Esophagus muscularis mucosa (tissue), 4 donors: ENCODE data around the gene HACD2. TPM values are rescaled to one million over a fixed set of nuclear protein-coding genes. Genes with fewer than 3 reads are reported as not detected.

Experiments used
- DNase-seq: peaks from one replicate; pipeline ENCODE4 v3.0.0-alpha.2; 2017; ENCODE audit errors: extremely low spot score
- H3K27ac ChIP-seq, 4 donors: fragments of 200-600 bp; sonication (generic); replicated peaks in 1 of 4; 1 replicate in 3 of 4; 2 replicates in 1 of 4; pipeline ENCODE4 v1.5.1; 2016 to 2019; ENCODE audit warnings: mild to moderate bottlenecking in 1 of 4
- H3K27me3 ChIP-seq, 4 donors: fragments of 200-600 bp; sonication (generic); one replicate each; pipeline versions ENCODE4 v1.5.1 to v1.6.0; 2016 to 2019
- H3K36me3 ChIP-seq, 4 donors: fragments of 200-600 bp; sonication (generic); one replicate each; pipeline ENCODE4 v1.5.1; 2016 to 2019
- H3K4me1 ChIP-seq, 4 donors: fragments of 200-600 bp; sonication (generic); one replicate each; pipeline ENCODE4 v1.5.1; 2016 to 2019
- H3K4me3 ChIP-seq, 4 donors: fragments of 200-600 bp; sonication (generic); 1 replicate in 2 of 4; 2 replicates in 2 of 4; pipeline ENCODE4 v1.5.1; 2016 to 2019; ENCODE audit warnings: mild to moderate bottlenecking in 4 of 4, moderate library complexity in 1 of 4
- H3K9me3 ChIP-seq, 4 donors: fragments of 200-600 bp; sonication (generic); 1 replicate in 3 of 4; 2 replicates in 1 of 4; pipeline ENCODE4 v1.5.1; 2016 to 2019
- EP300 ChIP-seq: sonication (generic); formaldehyde crosslinking; IDR thresholded peaks from one replicate; pipeline ENCODE4 v1.6.1; 2017; ENCODE audit warnings: antibody characterized with exemption
- POLR2A ChIP-seq: fragments of 450-650 bp; IDR thresholded peaks from one replicate; pipeline ENCODE4 v1.6.1; 2017; ENCODE audit warnings: antibody characterized with exemption, moderate library complexity, mild to moderate bottlenecking, low read depth
- POLR2AphosphoS5 ChIP-seq, 2 donors: sonication (generic); formaldehyde crosslinking; IDR thresholded peaks; one replicate each; pipeline ENCODE4 v1.6.1; 2017; ENCODE audit warnings: antibody characterized with exemption in 2 of 2
- WGBS: methylation state at CpG from one replicate; pipeline ENCODE4 v1.1.5; 2018; 5-methylcytosine and 5-hydroxymethylcytosine counted together
- intact Hi-C: fragments of 100-400 bp; cut with DNase I; formaldehyde crosslinking; loops from one replicate; pipeline ENCODE4 v1.15.1; 2023
- total RNA-seq, 4 donors: library from RNA; depleted of rRNA; stranded (reverse); fragments of >200 nt; gene quantifications; one replicate each; pipeline versions ENCODE4 v1.1.0 to v1.2.1, GENCODE V29; 2016
- TF ChIP-seq, protein P1 (sequence below), 3 experiments: fragments of 200-600 bp in 2 of 3; fragments of 450-650 bp in 1 of 3; sonication (generic) in 2 of 3; IDR thresholded peaks; one replicate each; pipeline ENCODE4 v1.5.1; 2017 to 2019; ENCODE audit warnings: antibody characterized with exemption in 3 of 3, mild to moderate bottlenecking in 2 of 3, moderate library complexity in 1 of 3

Gene HACD2
- total RNA-seq, 4 donors from 2014 or later, result 20.5 to 30.3 (median 25.3) TPM

DNA sequence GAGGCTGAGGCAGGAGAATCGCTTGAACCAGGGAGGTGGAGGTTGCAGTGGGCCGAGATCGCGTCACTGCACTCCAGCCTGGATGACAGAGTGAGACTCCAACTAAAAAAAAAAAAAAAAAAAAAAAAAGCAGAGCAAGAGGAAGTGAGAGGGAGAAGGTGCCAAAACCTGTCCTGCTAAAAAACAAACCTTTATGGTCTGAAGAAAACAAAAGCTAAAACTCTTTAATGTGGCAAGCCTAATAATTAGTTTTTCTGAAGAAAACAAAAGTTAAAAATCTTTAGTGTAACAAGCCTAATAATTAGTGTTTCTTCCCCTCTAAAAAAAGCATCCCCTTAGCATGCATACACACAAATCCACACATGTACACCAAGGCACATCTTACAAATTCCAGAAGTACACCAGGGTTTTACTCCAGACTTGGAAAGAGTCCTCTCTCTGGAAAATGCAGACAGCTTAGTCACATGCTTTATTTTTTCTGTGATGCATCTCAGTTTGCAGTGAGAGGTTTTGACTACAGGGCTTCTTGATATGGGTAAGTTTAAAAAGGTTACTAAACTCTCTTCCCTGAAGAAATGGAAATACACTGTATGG is 65.9 kb downstream of the HACD2 start:
- no peak for TF ChIP-seq EP300
- no peak for TF ChIP-seq POLR2AphosphoS5 (IDR thresholded peaks at IDR 0.05)
- TF ChIP-seq, protein P1, sequence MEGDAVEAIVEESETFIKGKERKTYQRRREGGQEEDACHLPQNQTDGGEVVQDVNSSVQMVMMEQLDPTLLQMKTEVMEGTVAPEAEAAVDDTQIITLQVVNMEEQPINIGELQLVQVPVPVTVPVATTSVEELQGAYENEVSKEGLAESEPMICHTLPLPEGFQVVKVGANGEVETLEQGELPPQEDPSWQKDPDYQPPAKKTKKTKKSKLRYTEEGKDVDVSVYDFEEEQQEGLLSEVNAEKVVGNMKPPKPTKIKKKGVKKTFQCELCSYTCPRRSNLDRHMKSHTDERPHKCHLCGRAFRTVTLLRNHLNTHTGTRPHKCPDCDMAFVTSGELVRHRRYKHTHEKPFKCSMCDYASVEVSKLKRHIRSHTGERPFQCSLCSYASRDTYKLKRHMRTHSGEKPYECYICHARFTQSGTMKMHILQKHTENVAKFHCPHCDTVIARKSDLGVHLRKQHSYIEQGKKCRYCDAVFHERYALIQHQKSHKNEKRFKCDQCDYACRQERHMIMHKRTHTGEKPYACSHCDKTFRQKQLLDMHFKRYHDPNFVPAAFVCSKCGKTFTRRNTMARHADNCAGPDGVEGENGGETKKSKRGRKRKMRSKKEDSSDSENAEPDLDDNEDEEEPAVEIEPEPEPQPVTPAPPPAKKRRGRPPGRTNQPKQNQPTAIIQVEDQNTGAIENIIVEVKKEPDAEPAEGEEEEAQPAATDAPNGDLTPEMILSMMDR (IDR thresholded peaks at IDR 0.05), result no peak
- TF ChIP-seq POLR2A, result no peak
- peak overlapping the region in 1 of 4 donors; percentile 4 for H3K27ac ChIP-seq
- no peak overlapping the region for H3K4me3 ChIP-seq
- no peak for DNase-seq
- 91% methylated on average over 4 of the region's 4 CpGs for WGBS
- intact Hi-C loops, result no loop called here
- H3K9me3 ChIP-seq, result no peaks in the 10 kb centered on the region
- H3K27me3 ChIP-seq, result no peaks in the 10 kb centered on the region
- H3K36me3 ChIP-seq, result peaks cover 0 to 4% (median 0%) of the 10 kb centered on the region in 4 donors
- H3K4me1 ChIP-seq, result peaks cover 27 to 56% (median 49%) of the 10 kb centered on the region in 4 donors

DNA sequence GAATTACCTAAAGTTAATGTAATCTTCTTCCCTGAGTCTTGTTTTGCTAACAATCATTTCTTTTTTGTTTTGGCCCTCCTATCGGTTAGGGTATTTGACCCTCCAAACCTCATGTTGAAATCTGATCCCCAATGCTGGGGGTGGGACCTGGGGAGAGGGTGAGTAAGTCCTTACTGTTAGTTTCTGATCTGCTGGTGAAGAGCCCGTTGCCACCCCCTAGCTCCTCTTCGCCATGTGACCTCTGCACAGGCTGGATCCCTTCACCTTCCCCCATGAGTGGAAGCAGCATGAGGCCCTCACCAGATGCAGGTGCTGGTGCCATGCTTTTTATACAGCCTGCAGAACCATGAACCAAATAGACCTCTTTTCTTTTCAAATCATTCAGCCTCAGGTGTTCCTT is 73.1 kb downstream of the HACD2 start:
- intact Hi-C loops, result no loop called here
- Histone ChIP-seq H3K4me3 (no peak overlapping the region), H3K27ac (no peak overlapping the region), H3K36me3 (peaks cover 0 to 14% (median 9%) of the 10 kb centered on the region in 4 donors), H3K27me3 (no peaks in the 10 kb centered on the region), H3K9me3 (no peaks in the 10 kb centered on the region), H3K4me1 (peaks cover 0 to 8% (median 8%) of the 10 kb centered on the region in 4 donors)
- peak; percentile 60 for DNase-seq
- TF ChIP-seq EP300 (no peak), POLR2A (no peak), POLR2AphosphoS5 (IDR thresholded peaks at IDR 0.05) (no peak)
- TF ChIP-seq, protein P1 (IDR thresholded peaks at IDR 0.05), result no peak
- whole genome bisulfite sequencing, result 75% methylated on average over 3 of the region's 3 CpGs

DNA sequence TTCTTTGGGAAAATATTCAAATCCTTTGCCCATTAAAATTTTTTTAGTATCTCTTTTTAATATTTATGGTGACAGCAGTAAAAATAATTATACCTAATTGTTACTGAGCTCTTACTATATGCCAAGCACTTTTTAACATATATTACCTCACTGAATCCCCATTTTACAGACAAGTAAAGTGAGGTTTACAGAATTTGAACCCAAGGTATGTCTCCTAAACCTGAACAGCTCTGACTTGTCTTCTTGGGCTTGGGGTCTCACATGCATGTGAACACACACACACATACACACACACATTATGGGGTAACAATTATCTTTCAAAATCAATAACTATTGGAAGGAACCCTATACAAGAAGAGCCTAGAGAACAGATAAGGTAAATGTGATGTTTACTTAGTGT is 73.8 kb downstream of the HACD2 start:
- no peak for DNase-seq
- Histone ChIP-seq H3K9me3 (no peaks in the 10 kb centered on the region), H3K27ac (no peak overlapping the region), H3K36me3 (peaks cover 0 to 17% (median 9%) of the 10 kb centered on the region in 4 donors), H3K4me3 (no peak overlapping the region), H3K4me1 (peaks cover 0 to 8% (median 8%) of the 10 kb centered on the region in 4 donors), H3K27me3 (no peaks in the 10 kb centered on the region)
- intact Hi-C loops, result no loop called here
- TF ChIP-seq POLR2AphosphoS5 (IDR thresholded peaks at IDR 0.05) (no peak), EP300 (no peak)
- TF ChIP-seq, protein P1 (IDR thresholded peaks at IDR 0.05), result no peak

DNA sequence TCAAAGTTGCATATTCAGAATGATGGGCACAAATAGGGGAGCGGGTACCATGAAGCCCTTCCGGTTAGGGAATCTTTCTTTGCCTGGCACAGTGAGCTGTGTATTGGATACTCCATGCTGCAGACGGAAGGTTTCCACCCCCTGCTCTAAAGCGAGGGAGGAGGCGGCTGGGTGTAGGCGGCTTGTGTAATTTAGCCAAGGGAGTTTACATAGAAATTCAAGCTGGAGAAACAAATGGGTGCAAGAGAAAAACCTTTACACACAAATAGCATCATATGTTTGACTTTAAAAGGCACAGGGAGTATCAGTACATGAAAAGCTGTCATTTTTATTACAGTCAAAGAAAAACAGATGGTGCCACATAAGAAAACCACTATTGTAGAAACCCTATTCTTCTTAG is 76.7 kb downstream of the HACD2 start:
- no peaks in the 10 kb centered on the region for H3K27me3 ChIP-seq
- peaks cover 0 to 10% (median 5%) of the 10 kb centered on the region in 4 donors for H3K36me3 ChIP-seq
- TF ChIP-seq, protein P1 (IDR thresholded peaks at IDR 0.05), result no peak
- TF ChIP-seq POLR2AphosphoS5 (IDR thresholded peaks at IDR 0.05) (no peak), POLR2A (no peak), EP300 (no peak)
- H3K27ac ChIP-seq, result no peak overlapping the region
- DNase-seq, result peak; percentile 60
- no peaks in the 10 kb centered on the region for H3K9me3 ChIP-seq
- H3K4me1 ChIP-seq, result peaks cover 0 to 15% (median 11%) of the 10 kb centered on the region in 4 donors
- 54% methylated on average over 6 of the region's 6 CpGs for WGBS
- no peak overlapping the region for H3K4me3 ChIP-seq
- intact Hi-C loops, result no loop called here

DNA sequence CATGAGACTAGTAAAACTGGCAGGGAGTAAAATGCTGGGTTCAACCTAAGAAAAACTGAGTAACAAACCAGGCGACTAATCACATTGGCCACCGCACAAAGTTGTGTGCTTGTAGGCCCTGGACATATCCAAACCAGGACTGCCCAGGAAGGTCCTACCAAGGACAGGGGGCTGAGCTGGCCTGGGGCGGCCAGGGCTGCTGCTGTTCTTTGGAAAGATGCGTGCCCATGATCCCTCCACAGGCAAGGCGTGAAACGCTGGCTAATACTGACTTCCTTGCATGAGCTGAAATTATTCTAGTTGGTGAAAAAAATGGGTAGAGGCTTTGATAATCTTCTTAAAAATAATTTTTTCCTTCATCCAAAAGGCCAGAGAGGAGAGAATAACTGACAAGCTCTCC is 79.0 kb downstream of the HACD2 start:
- peak; percentile 82 for DNase-seq
- TF ChIP-seq POLR2AphosphoS5 (IDR thresholded peaks at IDR 0.05), result no peak
- TF ChIP-seq, protein P1 (IDR thresholded peaks at IDR 0.05), result no peak
- intact Hi-C loops, result no loop called here
- 80% methylated on average over 5 of the region's 6 CpGs for WGBS
- H3K4me3 ChIP-seq, result no peak overlapping the region
- no peak overlapping the region for H3K27ac ChIP-seq
- peaks cover 0 to 15% (median 11%) of the 10 kb centered on the region in 4 donors for H3K4me1 ChIP-seq
- peaks cover 0 to 7% (median 2%) of the 10 kb centered on the region in 4 donors for H3K36me3 ChIP-seq
- no peaks in the 10 kb centered on the region for H3K9me3 ChIP-seq
- H3K27me3 ChIP-seq, result no peaks in the 10 kb centered on the region
